Fibroblast of villous mesenchyme (primary cell): Measurements from ENCODE around the gene STMN3. TPM values are rescaled to one million over a fixed set of nuclear protein-coding genes. Genes with fewer than 3 reads are reported as not detected.

Experiments
- DNase-seq: peaks from one replicate; pipeline ENCODE4 v3.0.0-alpha.2; 2010; ENCODE audit warnings: low read depth
- H3K4me3 ChIP-seq: 2 replicates; pipeline ENCODE4 v1.5.1; 2011; ENCODE audit warnings: low read depth, mild to moderate bottlenecking, low read length
- total RNA-seq: library from RNA; depleted of rRNA; stranded (reverse); fragments of >200 nt; gene quantifications from 2 replicates; pipeline ENCODE4 v1.2.3, GENCODE V29; 2012
- TF ChIP-seq, protein P1 (sequence below): IDR thresholded peaks from 2 replicates; pipeline ENCODE4 v1.5.1; 2012; ENCODE audit warnings: low read depth, mild to moderate bottlenecking, low read length; ENCODE audit not compliant: insufficient read depth

The STMN3 gene
- total RNA-seq, 1 donor = 5.6 TPM

- TF ChIP-seq, protein P1, sequence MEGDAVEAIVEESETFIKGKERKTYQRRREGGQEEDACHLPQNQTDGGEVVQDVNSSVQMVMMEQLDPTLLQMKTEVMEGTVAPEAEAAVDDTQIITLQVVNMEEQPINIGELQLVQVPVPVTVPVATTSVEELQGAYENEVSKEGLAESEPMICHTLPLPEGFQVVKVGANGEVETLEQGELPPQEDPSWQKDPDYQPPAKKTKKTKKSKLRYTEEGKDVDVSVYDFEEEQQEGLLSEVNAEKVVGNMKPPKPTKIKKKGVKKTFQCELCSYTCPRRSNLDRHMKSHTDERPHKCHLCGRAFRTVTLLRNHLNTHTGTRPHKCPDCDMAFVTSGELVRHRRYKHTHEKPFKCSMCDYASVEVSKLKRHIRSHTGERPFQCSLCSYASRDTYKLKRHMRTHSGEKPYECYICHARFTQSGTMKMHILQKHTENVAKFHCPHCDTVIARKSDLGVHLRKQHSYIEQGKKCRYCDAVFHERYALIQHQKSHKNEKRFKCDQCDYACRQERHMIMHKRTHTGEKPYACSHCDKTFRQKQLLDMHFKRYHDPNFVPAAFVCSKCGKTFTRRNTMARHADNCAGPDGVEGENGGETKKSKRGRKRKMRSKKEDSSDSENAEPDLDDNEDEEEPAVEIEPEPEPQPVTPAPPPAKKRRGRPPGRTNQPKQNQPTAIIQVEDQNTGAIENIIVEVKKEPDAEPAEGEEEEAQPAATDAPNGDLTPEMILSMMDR = no peak
- no peak overlapping the region for H3K4me3 ChIP-seq
- DNase-seq = no peak
Observed at GRCh38 chr20:63691711-63692435, 38.6 kb upstream of the STMN3 start.

DNA sequence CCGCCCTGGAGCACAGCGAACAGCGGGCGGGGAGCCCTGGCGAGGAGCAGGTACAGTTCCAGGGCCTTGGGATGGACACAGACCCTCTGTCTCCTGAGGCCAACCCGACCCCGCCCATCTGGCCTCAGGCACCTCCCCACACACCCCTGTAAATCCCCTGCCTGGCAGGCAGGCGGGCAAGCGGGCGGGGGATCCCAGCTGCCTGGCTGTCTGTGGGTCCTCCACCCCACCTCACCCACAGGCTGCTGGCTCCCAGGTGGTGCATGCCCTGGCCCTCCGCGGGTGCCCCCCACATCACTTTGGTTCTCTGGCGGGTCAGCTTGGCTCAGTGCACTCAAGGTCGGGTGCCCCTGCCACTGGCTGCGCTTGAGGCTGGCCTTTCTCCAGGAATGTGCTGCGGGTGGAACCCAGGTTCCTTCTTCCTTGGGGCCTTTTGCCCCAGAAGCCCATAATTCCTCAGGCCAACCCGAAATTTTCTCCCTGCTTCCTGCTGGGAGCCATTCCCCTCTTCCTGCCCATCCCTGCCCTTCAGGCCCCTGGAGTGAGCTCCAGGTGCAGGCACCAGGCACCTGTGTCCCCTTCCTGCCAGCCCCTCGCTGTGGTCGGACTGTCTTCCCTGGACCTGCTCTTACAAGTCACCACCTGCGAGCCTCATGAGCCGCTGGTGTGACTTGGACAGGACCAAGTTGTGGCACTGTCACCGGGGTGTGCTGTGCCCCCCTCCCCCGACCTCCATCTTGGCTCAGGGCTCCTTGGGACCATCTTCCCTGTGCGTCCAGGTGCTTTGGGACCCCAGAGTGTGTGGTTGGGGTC is 37.9 kb upstream of the STMN3 start:
- DNase-seq = no peak
- TF ChIP-seq, protein P1 = no peak

DNA sequence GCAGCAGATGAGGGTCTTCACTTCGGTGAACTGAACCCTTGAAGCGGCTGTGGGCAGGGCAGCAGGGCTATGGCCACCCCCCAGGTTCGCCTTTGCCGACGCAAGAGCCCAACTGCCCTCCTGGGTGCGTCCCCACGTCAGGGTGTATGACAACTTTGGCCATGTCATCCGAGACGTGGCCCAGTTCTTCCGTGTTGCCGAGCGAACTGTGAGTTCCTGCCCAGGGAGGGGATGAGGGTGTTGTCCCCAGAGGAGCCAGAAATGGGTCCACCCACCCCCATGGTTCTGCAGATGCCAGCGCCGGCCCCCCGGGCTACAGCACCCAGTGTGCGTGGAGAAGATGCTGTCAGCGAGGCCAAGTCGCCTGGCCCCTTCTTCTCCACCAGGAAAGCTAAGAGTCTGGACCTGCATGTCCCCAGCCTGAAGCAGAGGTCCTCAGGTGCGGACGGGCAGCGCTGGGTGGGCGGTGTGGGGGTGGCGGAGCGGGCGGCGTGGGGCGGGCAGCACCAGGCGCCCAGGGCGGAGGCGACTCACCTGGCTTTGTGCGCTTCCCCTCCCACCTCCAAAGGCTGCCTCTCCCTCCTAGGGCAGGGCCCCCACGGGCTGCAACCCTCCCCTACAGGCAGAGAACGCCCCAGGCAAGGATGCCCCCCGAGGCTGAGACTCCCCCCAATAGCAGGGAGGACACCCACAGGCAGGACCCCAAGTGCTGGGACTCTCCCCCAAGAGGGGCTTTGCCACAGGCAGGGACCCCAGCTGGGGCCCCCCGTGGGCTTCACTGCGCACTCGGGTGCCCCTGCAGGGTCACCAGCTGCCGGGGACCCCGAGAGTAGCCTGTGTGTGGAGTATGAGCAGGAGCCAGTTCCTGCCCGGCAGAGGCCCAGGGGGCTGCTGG is 37.0 kb upstream of the STMN3 start:
- TF ChIP-seq, protein P1 = no peak
- no peak overlapping the region for H3K4me3 ChIP-seq
- DNase-seq = no peak

More for the DNA sequence above, 37.9 kb upstream of the STMN3 start:
- H3K4me3 ChIP-seq = no peak overlapping the region

DNA sequence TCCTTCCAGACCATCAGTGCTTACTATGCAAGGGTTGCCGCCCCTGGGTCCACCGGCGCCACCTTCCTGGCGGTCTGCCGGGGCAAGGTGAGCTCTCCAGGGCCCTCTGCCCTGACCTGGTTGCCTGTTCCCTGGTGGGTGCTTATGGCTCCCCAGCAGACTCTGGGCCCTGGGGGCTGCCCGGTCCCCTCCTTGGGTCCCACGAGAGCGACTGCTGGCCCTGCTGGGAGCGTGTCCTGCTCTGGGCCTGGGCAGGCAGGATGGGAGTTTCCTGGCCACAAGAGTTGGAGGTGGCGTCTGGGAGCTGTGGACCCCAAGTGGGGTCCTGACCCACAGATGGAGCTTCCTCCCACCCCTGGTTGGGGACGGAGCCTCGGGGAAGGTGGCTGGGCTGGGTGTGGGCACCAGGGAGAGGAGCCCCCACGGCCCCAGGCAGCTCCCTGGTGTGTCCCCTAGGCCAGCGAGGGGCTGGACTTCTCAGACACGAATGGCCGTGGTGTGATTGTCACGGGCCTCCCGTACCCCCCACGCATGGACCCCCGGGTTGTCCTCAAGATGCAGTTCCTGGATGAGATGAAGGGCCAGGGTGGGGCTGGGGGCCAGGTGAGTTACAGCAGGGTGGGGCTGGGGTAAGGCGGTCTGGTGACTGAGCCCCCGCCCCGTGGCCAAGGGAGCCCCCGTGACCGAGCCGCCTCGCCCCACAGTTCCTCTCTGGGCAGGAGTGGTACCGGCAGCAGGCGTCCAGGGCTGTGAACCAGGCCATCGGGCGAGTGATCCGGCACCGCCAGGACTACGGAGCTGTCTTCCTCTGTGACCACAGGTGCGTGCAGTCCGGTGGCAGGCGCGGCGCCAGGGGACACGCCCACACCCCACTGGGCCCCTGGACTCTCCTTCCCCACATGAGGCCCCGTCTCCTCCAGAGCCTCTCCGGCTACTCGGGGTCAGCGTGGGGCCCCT is 36.1 kb upstream of the STMN3 start:
- DNase-seq = no peak

DNA sequence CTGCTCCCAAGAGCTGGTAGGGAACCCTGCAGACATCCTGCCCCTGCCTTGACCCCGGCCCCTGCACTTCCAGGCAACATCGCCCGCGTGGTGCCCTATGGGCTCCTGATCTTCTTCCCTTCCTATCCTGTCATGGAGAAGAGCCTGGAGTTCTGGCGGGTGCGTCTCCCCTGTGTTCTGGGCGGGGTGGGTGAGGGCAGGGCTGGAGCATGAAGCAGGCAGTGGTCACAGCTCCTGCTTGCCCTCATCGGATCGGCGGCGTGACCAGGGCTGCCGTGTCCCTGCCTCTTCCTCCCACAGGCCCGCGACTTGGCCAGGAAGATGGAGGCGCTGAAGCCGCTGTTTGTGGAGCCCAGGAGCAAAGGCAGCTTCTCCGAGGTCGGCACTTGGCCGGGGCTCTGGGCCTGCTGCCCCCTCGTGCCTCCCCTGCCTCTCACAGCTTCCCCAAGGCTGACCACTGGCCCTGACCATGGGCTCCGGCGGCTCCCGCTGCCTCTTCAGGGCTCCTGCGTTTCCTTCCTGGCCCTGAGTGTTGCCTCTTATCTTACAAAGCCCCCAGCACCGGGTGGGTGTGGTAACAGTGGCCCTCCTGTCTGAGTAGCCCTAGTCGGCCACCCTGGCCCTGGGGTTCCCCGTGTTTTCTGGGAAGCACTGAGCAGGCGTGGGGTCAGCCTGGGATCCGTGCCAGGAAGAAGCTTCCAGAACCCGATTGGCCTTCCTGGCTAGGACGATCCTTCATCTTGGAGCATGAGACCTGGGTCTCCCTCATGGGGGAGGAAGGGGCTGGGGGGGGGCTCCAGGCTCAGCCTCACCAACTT is 35.2 kb upstream of the STMN3 start:
- TF ChIP-seq, protein P1 = no peak
- no peak overlapping the region for H3K4me3 ChIP-seq

More for the DNA sequence above, 36.1 kb upstream of the STMN3 start:
- TF ChIP-seq, protein P1 = no peak
- H3K4me3 ChIP-seq = no peak overlapping the region

More for the DNA sequence above, 35.2 kb upstream of the STMN3 start:
- no peak for DNase-seq
